GM21576 (cell line): Measurements from ENCODE around the gene CD300C.
A peak's percentile ranks its signal among the peaks of the same experiment; 100 is the strongest.
"Not testable (repeated sequence)": the region's sequence is repeated elsewhere in the genome, so short reads cannot be mapped to it uniquely, and the experiment has no call there.

Experiments
- ATAC-seq: cut with Tn5 transposase; IDR thresholded peaks from one replicate; pipeline ENCODE4 v1.9.1; 2021; ENCODE audit warnings: mild to moderate bottlenecking, moderate library complexity; ENCODE audit not compliant: unreplicated experiment

The CD300C gene

DNA sequence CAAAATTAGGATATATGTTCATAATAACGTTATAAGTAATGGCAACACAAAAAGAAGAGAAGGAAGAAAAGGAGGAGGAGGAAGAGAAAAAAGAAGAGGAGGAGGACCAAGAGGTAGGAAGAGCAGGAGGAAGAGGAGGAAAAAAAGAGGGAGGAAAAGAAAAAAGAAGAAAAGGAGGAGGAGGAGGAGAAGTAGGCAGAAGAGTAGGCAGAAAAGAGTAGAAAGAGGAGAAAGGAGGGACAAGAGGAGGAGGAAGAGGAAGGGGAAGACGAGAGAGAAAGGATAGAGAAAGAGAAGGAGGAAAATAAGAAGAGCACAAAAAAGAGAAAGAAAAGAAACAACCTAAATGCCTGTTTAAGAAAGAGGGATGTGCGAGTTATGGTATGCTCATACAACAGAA, 9.0 kb downstream of the CD300C start:
- no peak for ATAC-seq

DNA sequence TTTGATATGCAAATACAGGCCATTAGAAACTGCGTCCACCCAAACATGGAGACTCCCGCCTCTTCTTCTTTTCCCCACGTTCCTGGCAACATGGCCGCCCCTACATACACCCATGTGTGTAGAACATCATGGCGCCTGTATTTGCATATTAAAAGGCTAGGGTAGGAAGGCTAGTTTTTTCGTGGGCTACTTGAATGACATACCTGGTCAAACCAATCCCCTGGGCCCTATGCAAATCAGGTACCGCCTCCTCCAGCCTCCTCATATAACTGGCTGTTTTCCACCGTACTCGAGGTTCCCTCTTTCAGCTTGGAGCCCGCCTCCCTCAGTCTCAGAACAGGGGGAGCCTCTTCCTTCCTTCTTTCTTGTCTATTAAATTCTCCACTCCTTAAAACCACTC, 13.8 kb downstream of the CD300C start:
- no peak for ATAC-seq

DNA sequence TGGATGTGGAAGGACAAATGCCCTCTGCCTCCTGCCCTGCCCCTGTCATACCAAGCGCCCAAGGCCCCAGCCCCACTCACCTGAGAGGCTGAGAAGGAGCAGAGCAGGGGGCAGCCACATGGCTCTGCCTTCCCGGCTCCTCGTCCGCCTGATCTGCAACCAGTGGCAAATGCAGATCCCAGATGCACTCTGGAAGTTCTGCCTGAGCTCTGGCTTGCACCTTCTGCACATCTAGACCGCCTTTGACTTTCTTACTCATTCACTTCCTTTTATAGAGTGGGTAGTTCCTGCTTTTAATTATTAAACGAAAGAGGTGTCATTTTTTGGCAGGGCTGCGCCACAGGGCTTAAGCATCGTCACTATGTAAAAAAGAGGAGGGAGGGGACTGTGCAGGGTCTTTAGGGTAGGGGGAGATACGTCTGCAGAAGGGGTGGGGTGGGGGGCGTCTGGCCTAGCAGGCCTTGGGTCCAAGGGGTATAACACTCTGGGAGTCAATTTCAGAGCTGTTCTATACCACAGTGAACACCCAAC, 14.6 kb downstream of the CD300C start, which contains the start of gene CD300LB:
CD300LB (minus strand) TSS at position 245 of the 531 bp plus-strand sequence; CDS start at position 120, 125 bp downstream.
- ATAC-seq: no peak

DNA sequence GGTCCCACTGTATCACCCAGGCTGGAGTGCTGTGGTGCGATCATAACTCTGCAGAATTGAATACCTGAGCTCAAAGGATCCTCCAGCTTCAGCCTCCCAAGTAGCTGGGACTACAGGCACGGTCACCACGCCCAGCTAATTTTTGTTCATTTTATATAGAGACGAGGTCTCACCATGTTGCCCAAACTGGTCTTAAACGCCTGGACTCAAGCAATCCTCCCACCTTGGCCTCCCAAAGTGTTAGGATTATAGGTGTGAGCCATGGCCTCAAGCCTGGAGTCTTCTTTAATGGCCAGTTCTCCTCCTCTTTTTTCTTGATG, 15.1 kb downstream of the CD300C start:
- no peak for ATAC-seq

- ATAC-seq: no peak
These were observed 16.7 kb downstream of the CD300C start for GRCh38 chr17:74529243-74529642.

GRCh38 chr17:74528491-74529199, 17.3 kb downstream of the CD300C start:
- ATAC-seq: peak; percentile 78

GRCh38 chr17:74527756-74528155, 18.2 kb downstream of the CD300C start:
- no peak for ATAC-seq

GRCh38 chr17:74527081-74527480, 18.8 kb downstream of the CD300C start:
- ATAC-seq: no peak

DNA sequence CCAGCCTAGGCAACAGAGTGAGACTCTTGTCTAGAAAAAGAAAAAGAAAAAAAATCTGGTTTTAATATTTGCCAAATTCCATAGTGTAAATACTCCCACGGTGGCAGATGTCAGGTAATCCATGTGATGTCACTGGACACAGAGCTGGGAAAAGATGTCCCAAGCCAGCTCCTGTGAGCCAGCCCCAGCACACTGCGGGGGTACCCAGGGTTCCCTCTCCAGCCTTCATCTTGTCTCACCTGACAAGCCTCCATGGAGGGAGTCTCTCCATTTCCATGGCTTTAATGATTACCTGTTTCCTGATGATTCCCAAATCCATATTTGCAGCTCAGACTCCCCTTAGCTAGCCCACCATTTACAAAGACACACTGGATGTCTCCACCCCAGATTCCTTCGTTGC, 19.2 kb downstream of the CD300C start:
- no peak for ATAC-seq

GRCh38 chr17:74525781-74526288, 20.1 kb downstream of the CD300C start:
- ATAC-seq: no peak

GRCh38 chr17:74525465-74525725, 20.5 kb downstream of the CD300C start:
- ATAC-seq: no peak

GRCh38 chr17:74524653-74525464, 21.1 kb downstream of the CD300C start:
- no peak for ATAC-seq

- ATAC-seq: no peak
These were observed 22.6 kb downstream of the CD300C start for GRCh38 chr17:74523308-74523707.

GRCh38 chr17:74522381-74523105, 23.4 kb downstream of the CD300C start:
- ATAC-seq: no peak

GRCh38 chr17:74521701-74522201, 24.2 kb downstream of the CD300C start:
- no peak for ATAC-seq

- ATAC-seq: no peak
These were observed 25.0 kb downstream of the CD300C start for GRCh38 chr17:74520790-74521480.

DNA sequence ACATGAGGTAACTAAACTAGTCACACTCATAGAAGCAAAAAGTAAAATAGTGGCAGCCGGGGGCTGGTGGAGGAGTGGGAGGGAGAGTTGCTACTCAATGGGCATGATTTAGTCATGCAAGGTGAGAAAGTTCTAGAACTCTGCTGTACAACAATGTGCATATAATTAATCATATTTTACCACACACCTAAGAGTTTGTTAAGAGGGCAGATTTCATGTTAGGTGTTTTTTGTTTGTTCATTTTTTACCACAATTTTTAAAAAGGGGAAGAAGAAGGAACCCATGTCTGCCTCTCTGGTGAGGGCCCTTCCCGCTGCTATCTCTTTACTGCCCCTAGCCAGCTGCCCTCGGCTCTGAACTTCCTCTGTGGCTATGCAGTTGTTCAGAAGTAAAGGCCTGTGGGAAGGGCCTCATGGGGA, 25.9 kb downstream of the CD300C start:
- ATAC-seq: no peak

DNA sequence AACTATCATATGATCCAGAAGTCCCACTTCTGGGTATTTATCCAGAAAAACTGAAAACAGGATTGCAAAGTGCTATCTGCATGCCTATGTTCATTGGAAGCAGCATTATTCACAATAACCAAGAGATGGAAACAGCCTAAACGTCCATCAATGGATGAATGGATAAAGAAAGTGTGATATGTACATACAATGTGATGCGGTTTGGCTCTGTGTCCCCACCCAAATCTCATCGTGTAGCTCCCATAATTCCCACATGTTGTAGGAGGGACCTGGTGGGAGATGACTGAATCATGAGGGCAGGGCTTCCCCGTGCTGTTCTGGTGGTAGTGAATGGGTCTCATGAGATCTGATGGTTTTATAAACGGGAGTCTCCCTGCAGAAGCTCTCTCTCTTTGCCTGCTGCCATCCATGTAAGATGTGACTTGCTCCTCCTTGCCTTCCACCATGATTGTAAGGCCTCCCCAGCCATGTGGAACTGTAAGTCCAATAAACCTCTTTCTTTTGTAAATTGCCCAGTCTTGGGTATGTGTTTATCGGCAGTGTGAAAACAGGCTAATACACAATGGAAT, 27.4 kb downstream of the CD300C start:
- not testable (repeated sequence) for ATAC-seq

DNA sequence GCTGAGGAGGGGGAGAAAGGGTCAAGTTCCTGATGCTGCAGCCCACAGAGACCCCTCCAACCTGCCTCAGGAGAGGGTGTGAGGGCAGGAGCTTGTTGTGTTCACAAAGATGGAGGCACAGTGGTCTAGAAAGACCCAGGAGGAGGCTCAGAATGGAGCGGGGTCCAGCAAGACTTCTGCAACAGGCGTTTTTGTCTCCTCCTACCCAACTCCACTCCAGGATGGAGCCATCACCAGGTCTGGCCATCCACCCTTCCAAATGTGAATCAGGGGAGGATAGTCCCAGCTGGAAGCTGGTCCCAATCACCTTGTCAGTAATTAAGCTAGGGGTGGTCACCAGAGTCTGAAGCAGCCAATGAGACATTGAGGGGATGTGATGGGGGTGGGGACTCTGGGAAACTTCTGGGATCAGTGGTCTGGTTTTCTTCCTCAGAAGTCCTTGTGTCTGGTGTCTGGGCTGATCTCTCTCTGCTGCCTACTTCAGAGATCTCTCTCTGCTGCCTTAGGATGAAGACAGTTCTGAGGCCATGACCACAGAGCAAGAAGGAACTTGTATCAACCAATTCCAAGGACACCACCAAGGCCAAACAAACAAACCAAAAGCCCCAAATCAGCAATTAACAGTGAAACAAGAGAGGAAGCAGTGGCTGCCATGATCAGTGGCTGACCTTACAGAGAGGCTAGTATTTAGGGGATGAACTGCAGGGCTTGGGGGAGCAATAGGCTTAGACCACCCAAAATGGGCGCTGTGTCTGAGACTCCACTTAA, 29.2 kb downstream of the CD300C start:
- ATAC-seq: no peak

- ATAC-seq: no peak
These were observed 30.0 kb downstream of the CD300C start for GRCh38 chr17:74515941-74516340.
